PFSK-1 (cell line): ENCODE measurements around the gene PPL.

ENCODE experiments used
- FOXP2 ChIP-seq: optimal IDR thresholded peaks from 2 replicates; pipeline ENCODE3; 2011; ENCODE audit warnings: borderline replicate concordance, control low read depth, inconsistent platforms; ENCODE audit not compliant: insufficient read depth; ENCODE audit errors: extremely low read length, extremely low read depth
- POLR2AphosphoS5 ChIP-seq: IDR thresholded peaks from 2 replicates; pipeline ENCODE4 v1.6.1; 2012; ENCODE audit warnings: low read depth, mild to moderate bottlenecking, control low read depth, low read length, moderate library complexity
- REST ChIP-seq, 2 experiments: IDR thresholded peaks; 2 replicates each; pipeline versions ENCODE4 v1.6.1 to v1.8.0; 2011 to 2012; ENCODE audit warnings: low read depth in 2 of 2, low read length in 2 of 2, control low read depth in 1 of 2, inconsistent platforms in 1 of 2, mild to moderate bottlenecking in 1 of 2, moderate library complexity in 1 of 2; ENCODE audit not compliant: insufficient read depth in 1 of 2
- SIN3A ChIP-seq: IDR thresholded peaks from 2 replicates; pipeline ENCODE4 v1.6.1; 2012; ENCODE audit warnings: mild to moderate bottlenecking, low read length, moderate library complexity, borderline replicate concordance; ENCODE audit not compliant: insufficient read depth
- TAF1 ChIP-seq: IDR thresholded peaks from 2 replicates; pipeline ENCODE4 v1.6.1; 2012; ENCODE audit warnings: low read length, control low read depth, borderline replicate concordance; ENCODE audit not compliant: insufficient read depth

Gene PPL

GRCh38 chr16:4836727-4837126, 100.2 kb downstream of the PPL start:
- TF ChIP-seq FOXP2, result no peak
- TF ChIP-seq TAF1, result no peak

DNA sequence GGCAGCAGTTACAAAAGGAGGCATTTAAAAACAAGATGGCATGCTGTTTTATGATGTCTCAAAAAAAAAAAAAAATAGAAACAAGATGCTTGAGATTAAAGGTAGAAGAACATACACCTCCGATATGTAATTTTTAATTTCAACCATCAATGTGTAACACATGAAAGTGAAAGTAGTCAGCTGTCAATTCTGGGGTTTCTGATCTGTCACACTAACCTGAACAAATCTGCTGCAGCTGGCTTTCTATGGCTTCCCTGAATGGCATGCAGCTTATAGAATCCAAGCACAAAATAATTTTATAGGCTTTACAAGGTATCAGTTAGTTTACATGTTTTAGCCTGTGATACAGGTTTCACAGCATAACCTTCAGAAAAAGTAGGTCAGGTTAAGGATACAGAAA, 103.4 kb downstream of the PPL start:
- TF ChIP-seq POLR2AphosphoS5, result no peak
- TF ChIP-seq TAF1, result no peak
- no peak for TF ChIP-seq FOXP2
- no peak for TF ChIP-seq SIN3A
- TF ChIP-seq REST (IDR thresholded peaks at IDR 0.05; ENCODE audit: insufficient read depth in 1 of 2, low read depth in 2 of 2, low read length in 2 of 2), result no peak

GRCh38 chr16:4832698-4833343, 104.1 kb downstream of the PPL start:
- TF ChIP-seq POLR2AphosphoS5, result no peak
- TF ChIP-seq FOXP2, result no peak
- TF ChIP-seq REST (IDR thresholded peaks at IDR 0.05; ENCODE audit: insufficient read depth in 1 of 2, low read depth in 2 of 2, low read length in 2 of 2), result no peak
- no peak for TF ChIP-seq SIN3A
- TF ChIP-seq TAF1, result no peak
